Sigmoid colon (tissue), 4 donors: Measurements from ENCODE around the gene ACTL8.

Experiments used
- CTCF ChIP-seq, 4 experiments: fragments of 450-650 bp in 3 of 4; fragments of 200-600 bp in 1 of 4; IDR thresholded peaks; one replicate each; pipeline ENCODE4 v1.5.1; 2016 to 2019; ENCODE audit warnings: antibody characterized with exemption in 4 of 4, mild to moderate bottlenecking in 3 of 4, moderate library complexity in 2 of 4
- EP300 ChIP-seq, 4 donors: sonication (generic); formaldehyde crosslinking; IDR thresholded peaks; one replicate each; pipeline ENCODE4 v1.6.1; 2017; ENCODE audit warnings: antibody characterized with exemption in 4 of 4
- POLR2A ChIP-seq, 2 donors: fragments of 450-650 bp; IDR thresholded peaks; one replicate each; pipeline ENCODE4 v1.6.1; 2016; ENCODE audit warnings: antibody characterized with exemption in 2 of 2, mild to moderate bottlenecking in 2 of 2, moderate library complexity in 2 of 2
- POLR2AphosphoS5 ChIP-seq, 4 donors: sonication (generic); formaldehyde crosslinking; IDR thresholded peaks; one replicate each; pipeline ENCODE4 v1.6.1; 2017; ENCODE audit warnings: antibody characterized with exemption in 4 of 4

GRCh38 chr1:17802945-17803344 is 47.8 kb downstream of the ACTL8 start:
- no peak for TF ChIP-seq CTCF (IDR thresholded peaks at IDR 0.05)
- TF ChIP-seq EP300 (IDR thresholded peaks at IDR 0.05), result no peak
- TF ChIP-seq POLR2A (IDR thresholded peaks at IDR 0.05), result no peak
- no peak for TF ChIP-seq POLR2AphosphoS5 (IDR thresholded peaks at IDR 0.05)
